Thoracic aorta (tissue), 2 donors: ENCODE results near the gene IL10RB. TPM values are rescaled to one million over a fixed set of nuclear protein-coding genes. Genes with fewer than 3 reads are reported as not detected.

Experiments
- ATAC-seq: fragments of 150-250 bp; one replicate; pipeline ENCODE4 v1.8.0; 2017; ENCODE audit warnings: low read depth; ENCODE audit not compliant: insufficient number of reproducible peaks, low FRiP score
- DNase-seq: peaks from one replicate; pipeline ENCODE4 v3.0.0-alpha.2; 2020; ENCODE audit warnings: low spot score
- H3K27ac ChIP-seq, 2 donors: fragments of 200-600 bp; sonication (generic); 1 replicate in 1 of 2; 2 replicates in 1 of 2; pipeline ENCODE4 v1.5.1; 2016; ENCODE audit warnings: mild to moderate bottlenecking in 2 of 2, moderate library complexity in 2 of 2
- H3K27me3 ChIP-seq: fragments of 200-600 bp; sonication (generic); replicated peaks from 2 replicates; pipeline ENCODE4 v1.6.0; 2016; ENCODE audit warnings: mild to moderate bottlenecking; ENCODE audit not compliant: insufficient read depth
- H3K36me3 ChIP-seq: fragments of 200-600 bp; sonication (generic); one replicate; pipeline ENCODE4 v1.5.1; 2016
- H3K4me1 ChIP-seq, 2 donors: fragments of 200-600 bp; sonication (generic); 1 replicate in 1 of 2; 2 replicates in 1 of 2; pipeline versions ENCODE4 v1.5.1 to v1.6.0; 2016; ENCODE audit warnings: low read depth in 2 of 2, mild to moderate bottlenecking in 1 of 2; ENCODE audit not compliant: control insufficient read depth in 1 of 2
- H3K4me3 ChIP-seq: fragments of 200-600 bp; sonication (generic); 2 replicates; pipeline ENCODE4 v1.5.1; 2016; ENCODE audit warnings: mild to moderate bottlenecking
- H3K9me3 ChIP-seq: fragments of 200-600 bp; sonication (generic); 2 replicates; pipeline ENCODE4 v1.5.1; 2016
- CTCF ChIP-seq: fragments of 200-600 bp; sonication (generic); IDR thresholded peaks from one replicate; pipeline ENCODE4 v1.5.1; 2019; ENCODE audit warnings: antibody characterized with exemption
- total RNA-seq, 2 donors: library from RNA; depleted of rRNA; stranded (reverse); fragments of >200 nt; gene quantifications; one replicate each; pipeline versions ENCODE4 v1.1.0 to v1.2.3, GENCODE V29; 2016

IL10RB gene
- total RNA-seq, 2 donors from 2014 or later = 13.0 to 33.6 TPM

GRCh38 chr21:33232291-33233034, 33.7 kb upstream of the IL10RB start:
- TF ChIP-seq CTCF = no peak
- Histone ChIP-seq H3K27ac (peak overlapping the region in 1 of 2 donors; percentile 9), H3K4me3 (peak overlapping the region; percentile 25), H3K36me3 (no peaks in the 10 kb centered on the region), H3K9me3 (no peaks in the 10 kb centered on the region), H3K4me1 (peaks cover 28 to 36% of the 10 kb centered on the region in 2 donors), H3K27me3 (no peaks in the 10 kb centered on the region)
- ATAC-seq (no peak), DNase-seq (no peak)

- no peaks in the 10 kb centered on the region for H3K27me3 ChIP-seq
- H3K9me3 ChIP-seq = no peaks in the 10 kb centered on the region
- no peaks in the 10 kb centered on the region for H3K36me3 ChIP-seq
- no peak for DNase-seq
- ATAC-seq = no peak
- TF ChIP-seq CTCF = no peak
- no peak overlapping the region for H3K27ac ChIP-seq
- no peak overlapping the region for H3K4me3 ChIP-seq
- H3K4me1 ChIP-seq = peaks cover 26 to 29% of the 10 kb centered on the region in 2 donors
Observed at GRCh38 chr21:33234635-33235520, 31.3 kb upstream of the IL10RB start.

DNA sequence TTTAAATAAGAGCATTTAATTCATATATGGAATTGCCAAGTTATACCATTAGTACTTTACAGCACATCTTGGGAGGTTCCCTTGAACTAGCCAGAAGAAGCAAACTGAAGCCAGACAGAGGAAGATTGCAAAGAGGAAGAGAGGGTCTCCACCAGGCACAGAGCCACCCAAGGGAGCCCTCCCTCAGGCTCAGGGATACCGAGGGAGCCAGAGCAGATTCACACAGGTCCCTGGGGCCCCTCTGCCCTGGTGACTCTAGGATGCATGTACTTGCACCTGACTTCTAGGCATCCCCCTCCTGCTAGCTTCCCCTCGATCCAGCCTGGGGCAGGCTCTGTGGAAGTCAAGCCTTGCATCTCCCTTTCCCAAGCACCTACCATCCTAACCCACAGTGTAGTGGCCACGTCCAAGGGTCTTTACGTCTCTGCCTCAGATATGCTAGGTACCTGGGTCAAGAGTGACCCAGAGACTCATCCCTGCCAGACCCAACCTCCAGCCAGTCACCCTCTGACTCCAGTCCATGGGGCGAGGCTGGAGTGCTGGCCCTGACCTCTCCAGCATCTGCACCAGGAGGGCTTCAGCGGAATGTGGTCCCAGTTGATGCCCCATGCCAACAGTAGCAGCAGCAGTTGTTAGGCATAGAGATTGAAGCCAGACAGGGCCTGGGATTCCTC, 30.0 kb upstream of the IL10RB start:
- Histone ChIP-seq H3K9me3 (no peaks in the 10 kb centered on the region), H3K27ac (no peak overlapping the region), H3K36me3 (no peaks in the 10 kb centered on the region), H3K27me3 (no peaks in the 10 kb centered on the region), H3K4me1 (peaks cover 26% of the 10 kb centered on the region in 2 donors), H3K4me3 (no peak overlapping the region)
- DNase-seq = no peak
- no peak for TF ChIP-seq CTCF
- ATAC-seq = no peak

DNA sequence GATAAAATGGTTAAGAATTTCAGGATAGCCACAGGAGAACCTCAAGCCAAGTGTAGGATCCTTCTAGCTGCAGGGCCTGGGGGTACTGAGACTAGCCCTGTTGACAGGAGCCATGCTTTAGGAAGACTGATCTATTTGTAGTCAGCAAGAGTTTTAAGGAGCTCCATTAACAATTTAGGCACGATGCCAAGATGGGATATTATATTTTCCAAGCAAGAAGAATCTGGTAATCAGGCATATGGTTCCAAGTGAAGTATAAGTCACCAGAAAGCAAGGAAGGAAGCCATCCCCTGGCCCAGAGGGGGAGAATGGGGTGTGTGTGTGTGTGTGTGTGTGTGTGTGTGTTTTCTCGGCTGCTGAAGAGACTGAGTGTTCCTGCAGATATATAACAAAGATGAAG, 29.4 kb upstream of the IL10RB start:
- TF ChIP-seq CTCF = no peak
- H3K4me3 ChIP-seq = no peak overlapping the region
- no peaks in the 10 kb centered on the region for H3K36me3 ChIP-seq
- ATAC-seq = no peak
- no peaks in the 10 kb centered on the region for H3K9me3 ChIP-seq
- H3K27me3 ChIP-seq = no peaks in the 10 kb centered on the region
- no peak for DNase-seq
- H3K4me1 ChIP-seq = peaks cover 20 to 26% of the 10 kb centered on the region in 2 donors
- no peak overlapping the region for H3K27ac ChIP-seq

GRCh38 chr21:33237486-33237885, 28.7 kb upstream of the IL10RB start:
- no peak for TF ChIP-seq CTCF
- Histone ChIP-seq H3K27me3 (no peaks in the 10 kb centered on the region), H3K4me1 (peaks cover 12 to 19% of the 10 kb centered on the region in 2 donors), H3K9me3 (no peaks in the 10 kb centered on the region), H3K36me3 (no peaks in the 10 kb centered on the region), H3K4me3 (no peak overlapping the region), H3K27ac (no peak overlapping the region)
- no peak for ATAC-seq
- DNase-seq = no peak
